SK-N-MC (cell line): ENCODE results near the gene HOXB13.

Source experiments
- DNase-seq: peaks from one replicate; pipeline ENCODE4 v3.0.0-alpha.2; 2011; ENCODE audit warnings: low read depth, low spot score
- H3K27ac ChIP-seq: fragments of 200-600 bp; sonication (generic); 2 replicates; pipeline ENCODE4 v1.5.1; 2016; ENCODE audit warnings: mixed run types
- H3K36me3 ChIP-seq: fragments of 200-600 bp; sonication (generic); 2 replicates; pipeline ENCODE4 v1.6.1; 2017; ENCODE audit warnings: antibody characterized with exemption, low read length, mixed read lengths; ENCODE audit not compliant: insufficient read depth
- H3K4me3 ChIP-seq: fragments of 200-600 bp; sonication (generic); 2 replicates; pipeline ENCODE4 v1.5.1; 2016
- H3K9ac ChIP-seq: fragments of 200-600 bp; sonication (generic); 2 replicates; pipeline ENCODE4 v1.8.0; 2017; ENCODE audit warnings: mixed run types, mixed read lengths; ENCODE audit not compliant: insufficient read length
- H3K9me3 ChIP-seq: fragments of 200-600 bp; sonication (generic); 2 replicates; pipeline ENCODE4 v1.6.1; 2017; ENCODE audit warnings: low read depth, mild to moderate bottlenecking, antibody characterized with exemption, low read length, moderate library complexity, mixed read lengths
- EZH2 ChIP-seq: fragments of 200-600 bp; sonication (generic); IDR thresholded peaks from one replicate; pipeline ENCODE4 v1.6.1; 2017; ENCODE audit warnings: antibody characterized with exemption
- FOXP2 ChIP-seq: optimal IDR thresholded peaks from 2 replicates; pipeline ENCODE3; 2011; ENCODE audit warnings: mild to moderate bottlenecking, moderate library complexity; ENCODE audit not compliant: insufficient read depth; ENCODE audit errors: extremely low read length, control extremely low read depth
- POLR2AphosphoS5 ChIP-seq: IDR thresholded peaks from 2 replicates; pipeline ENCODE4 v1.6.1; 2012; ENCODE audit warnings: mild to moderate bottlenecking, low read depth, low read length, borderline replicate concordance

The HOXB13 gene

GRCh38 chr17:48731355-48731754 is 2.8 kb upstream of the HOXB13 start:
- H3K27ac ChIP-seq = peak overlapping the region; percentile 99
- TF ChIP-seq POLR2AphosphoS5 (no peak), EZH2 (no peak), FOXP2 (no peak)
- DNase-seq = no peak
- peaks cover 3% of the 10 kb centered on the region; the same call in 1 of the 2 replicates for H3K36me3 ChIP-seq
- H3K4me3 ChIP-seq = peak overlapping the region; percentile 74; the same call in 1 of the 2 replicates
- no peaks in the 10 kb centered on the region for H3K9me3 ChIP-seq
- H3K9ac ChIP-seq = peak overlapping the region; percentile 28

- no peak for DNase-seq
- peak overlapping the region; percentile 87 for H3K4me3 ChIP-seq
- peak overlapping the region; percentile 99 for H3K27ac ChIP-seq
- H3K36me3 ChIP-seq = peaks cover 7% of the 10 kb centered on the region; the same call in 1 of the 2 replicates
- H3K9me3 ChIP-seq = no peaks in the 10 kb centered on the region
- H3K9ac ChIP-seq = peak overlapping the region; percentile 85
- no peak for TF ChIP-seq FOXP2
- TF ChIP-seq EZH2 = no peak
- TF ChIP-seq POLR2AphosphoS5 = no peak
Measured at GRCh38 chr17:48730240-48730550, 1.6 kb upstream of the HOXB13 start.

- TF ChIP-seq EZH2 = no peak
- TF ChIP-seq FOXP2 = peak; percentile 22
- no peak; the same call in none of the 2 replicates for TF ChIP-seq POLR2AphosphoS5
Measured at GRCh38 chr17:48729335-48730239, 1.0 kb upstream of the HOXB13 start.

GRCh38 chr17:48727415-48728175 is 955 bp downstream of the HOXB13 start:
- TF ChIP-seq EZH2 = no peak
- TF ChIP-seq POLR2AphosphoS5 = no peak
- no peak for TF ChIP-seq FOXP2
- H3K4me3 ChIP-seq = peak overlapping the region; percentile 87
- H3K27ac ChIP-seq = peak overlapping the region; percentile 99
- no peak for DNase-seq
- H3K9me3 ChIP-seq = no peaks in the 10 kb centered on the region
- peak overlapping the region; percentile 85 for H3K9ac ChIP-seq
- H3K36me3 ChIP-seq = peaks cover 7% of the 10 kb centered on the region; the same call in 1 of the 2 replicates

More at GRCh38 chr17:48729335-48730239, 1.0 kb upstream of the HOXB13 start:
- Histone ChIP-seq H3K27ac (peak overlapping the region; percentile 99), H3K9me3 (no peaks in the 10 kb centered on the region), H3K4me3 (peak overlapping the region; percentile 87), H3K36me3 (peaks cover 7% of the 10 kb centered on the region; the same call in 1 of the 2 replicates), H3K9ac (peak overlapping the region; percentile 85)
- peak; percentile 82 for DNase-seq

GRCh38 chr17:48726916-48727286 is 1.6 kb downstream of the HOXB13 start:
- DNase-seq = no peak
- no peaks in the 10 kb centered on the region for H3K9me3 ChIP-seq
- peak overlapping the region; percentile 87 for H3K4me3 ChIP-seq
- H3K9ac ChIP-seq = peak overlapping the region; percentile 85
- peaks cover 7% of the 10 kb centered on the region; the same call in 1 of the 2 replicates for H3K36me3 ChIP-seq
- TF ChIP-seq FOXP2 (no peak), EZH2 (no peak), POLR2AphosphoS5 (no peak)
- no peak overlapping the region for H3K27ac ChIP-seq

- H3K4me3 ChIP-seq = peak overlapping the region; percentile 87
- no peaks in the 10 kb centered on the region for H3K9me3 ChIP-seq
- peak overlapping the region; percentile 85 for H3K9ac ChIP-seq
- DNase-seq = no peak
- H3K36me3 ChIP-seq = peaks cover 7% of the 10 kb centered on the region; the same call in 1 of the 2 replicates
- peak overlapping the region; percentile 55; the same call in 1 of the 2 replicates for H3K27ac ChIP-seq
- TF ChIP-seq POLR2AphosphoS5 = no peak
- TF ChIP-seq FOXP2 = no peak
Measured at GRCh38 chr17:48726114-48726915, 2.2 kb downstream of the HOXB13 start.

- Histone ChIP-seq H3K36me3 (peaks cover 14% of the 10 kb centered on the region), H3K4me3 (peak overlapping the region; percentile 87), H3K9ac (peak overlapping the region; percentile 85), H3K27ac (peak overlapping the region; percentile 55; the same call in 1 of the 2 replicates), H3K9me3 (no peaks in the 10 kb centered on the region)
- TF ChIP-seq EZH2 (no peak), FOXP2 (no peak), POLR2AphosphoS5 (no peak)
- DNase-seq = no peak
Measured at GRCh38 chr17:48725288-48726064, 3.1 kb downstream of the HOXB13 start.
